NCI-H524 treated with DMSO at 0.1 percent for 48 hours (cell line): Measurements from ENCODE around the gene TDRD12.
"Not testable (repeated sequence)": the region's sequence is repeated elsewhere in the genome, so short reads cannot be mapped to it uniquely, and the experiment has no call there.

Source experiments
- DNase-seq: peaks from one replicate; lab custom pipeline; 2025; lab: John Stamatoyannopoulos, UW

Gene TDRD12

DNA sequence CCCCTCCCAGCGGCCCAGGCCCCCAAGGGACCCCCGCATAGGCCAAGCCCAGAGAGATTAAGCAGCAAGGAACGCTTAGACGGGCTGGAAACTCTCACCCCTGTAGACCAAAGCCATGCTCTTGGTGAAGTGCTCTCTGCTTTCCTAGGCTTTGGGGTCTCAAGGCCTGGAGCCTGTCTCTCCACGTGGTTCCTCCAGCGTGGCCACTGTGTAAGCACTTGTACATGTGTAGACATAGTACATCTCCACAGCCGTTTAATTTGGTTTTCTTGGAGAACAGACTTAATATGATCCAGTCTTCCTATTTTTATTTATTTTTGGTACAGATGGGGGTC, 26.9 kb upstream of the TDRD12 start:
- DNase-seq = no peak

DNA sequence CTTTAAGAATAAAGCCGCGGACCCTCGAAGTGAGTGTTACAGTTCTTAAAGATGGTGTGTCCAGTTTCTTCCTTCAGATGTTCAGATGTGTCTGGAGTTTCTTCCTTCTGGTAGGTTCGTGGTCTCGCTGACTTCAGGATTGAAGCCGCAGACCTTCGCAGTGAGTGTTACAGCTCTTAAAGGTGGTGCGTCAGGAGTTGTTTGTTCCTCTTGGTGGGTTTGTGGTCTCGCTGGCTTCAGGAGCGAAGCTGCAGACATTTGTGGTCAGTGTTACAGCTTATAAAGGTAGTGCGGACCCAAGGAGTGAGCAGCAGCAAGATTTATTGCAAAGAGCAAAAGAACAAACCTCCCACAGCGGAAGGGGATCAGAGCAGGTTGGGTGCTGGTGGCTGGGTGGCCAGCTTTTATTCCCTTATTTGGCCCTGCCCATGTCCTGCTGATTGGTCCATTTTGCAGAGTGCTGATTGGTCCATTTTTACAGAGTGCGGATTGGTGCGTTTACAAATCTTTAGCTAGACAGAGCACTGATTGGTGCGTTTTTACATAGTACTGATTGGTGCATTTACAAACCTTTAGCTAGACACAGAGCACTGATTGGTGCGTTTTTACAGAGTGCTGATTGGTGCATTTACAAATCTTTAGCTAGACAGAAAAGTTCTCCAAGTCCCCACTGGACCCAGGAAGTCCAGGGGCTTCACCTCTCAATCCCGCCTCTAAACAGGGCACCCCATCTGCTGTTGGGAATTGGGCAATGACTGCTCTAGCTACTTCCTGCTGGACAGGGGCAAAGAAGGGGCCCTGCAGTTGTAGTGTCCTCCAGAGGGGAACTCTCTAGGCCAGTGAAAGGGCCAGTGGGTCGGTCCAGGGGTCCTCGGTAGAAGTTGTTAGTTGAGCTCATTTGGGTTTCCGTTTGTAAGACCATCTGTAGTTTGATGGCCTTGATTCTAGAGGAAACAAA, 26.1 kb upstream of the TDRD12 start:
- not testable (repeated sequence) for DNase-seq

DNA sequence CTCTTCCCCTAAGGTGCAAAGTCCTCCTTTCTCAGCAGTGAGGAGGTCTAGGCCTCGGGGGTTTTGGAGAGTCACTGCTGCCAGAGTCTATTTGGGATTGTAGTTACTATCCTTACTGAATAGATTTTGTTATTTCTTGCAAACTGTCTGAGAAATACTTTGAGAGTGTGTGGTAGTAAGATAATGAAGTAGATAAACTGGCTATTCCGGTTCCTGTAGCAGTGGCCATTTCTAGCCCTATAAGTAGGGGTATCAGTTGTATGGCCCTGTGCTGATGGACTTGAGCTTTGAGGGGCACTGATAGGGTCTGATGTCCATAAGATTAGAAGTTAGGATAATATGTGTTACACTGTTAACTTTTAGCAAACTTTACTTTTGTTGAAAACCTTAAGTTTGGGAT, 25.3 kb upstream of the TDRD12 start:
- DNase-seq = not testable (repeated sequence)

DNA sequence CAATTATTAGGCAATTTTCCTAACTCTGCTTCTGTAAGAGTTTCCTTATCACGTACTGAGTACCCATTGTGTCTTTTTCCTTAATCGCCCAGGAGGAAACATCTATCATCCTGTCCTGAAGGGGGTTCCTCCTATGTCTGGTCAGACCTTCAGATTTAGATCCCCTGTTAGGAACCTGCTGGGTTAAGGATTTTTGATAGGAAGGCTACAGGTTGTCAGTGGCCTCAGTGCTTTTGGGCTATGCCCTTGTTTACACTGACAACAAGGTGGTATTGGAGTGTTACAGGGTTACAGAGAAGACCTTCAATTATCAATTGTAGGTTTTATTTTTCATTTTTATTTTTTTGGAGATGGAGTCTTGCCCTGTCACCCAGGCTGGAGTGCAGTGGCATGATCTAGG, 24.7 kb upstream of the TDRD12 start:
- DNase-seq = not testable (repeated sequence)

DNA sequence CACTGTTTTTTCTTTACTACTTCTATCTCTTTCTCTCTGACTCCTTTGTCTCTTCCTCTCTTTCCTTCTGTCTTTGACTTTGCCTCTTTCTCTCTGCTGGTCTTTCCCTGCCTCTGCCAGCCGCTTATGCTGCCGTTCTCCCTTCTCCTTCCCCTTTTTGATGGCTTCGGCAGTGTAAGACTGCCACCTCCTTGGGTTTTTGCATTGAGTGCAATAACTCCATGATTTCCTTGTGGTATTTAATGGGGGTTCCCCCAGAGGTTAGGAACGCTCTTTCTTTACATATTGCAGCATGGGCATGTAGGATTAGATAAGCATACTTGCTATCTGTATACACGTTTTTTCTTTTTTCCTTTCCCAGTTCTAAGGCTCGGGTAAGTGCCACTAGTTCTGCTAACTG, 24.1 kb upstream of the TDRD12 start:
- not testable (repeated sequence) for DNase-seq

DNA sequence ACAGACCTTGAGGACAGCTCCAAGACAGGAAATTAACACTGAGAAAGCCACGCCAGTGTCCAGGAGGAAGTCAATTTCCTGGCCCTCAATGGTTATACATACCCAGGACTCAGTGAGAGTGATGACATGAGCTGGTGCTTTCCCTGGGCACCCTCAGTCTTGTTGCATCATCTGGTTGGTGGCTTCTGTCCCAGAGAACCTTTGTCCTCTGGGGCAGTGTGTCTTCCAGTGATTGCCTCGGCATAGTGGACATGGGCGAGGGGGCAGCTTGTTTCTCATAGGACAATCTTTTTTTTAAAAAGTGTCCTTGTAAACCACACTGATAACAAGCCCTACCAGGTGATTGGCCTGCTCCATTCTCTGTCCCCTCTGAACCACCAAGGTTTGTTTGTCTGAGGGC, 22.8 kb upstream of the TDRD12 start:
- DNase-seq = not testable (repeated sequence)

DNA sequence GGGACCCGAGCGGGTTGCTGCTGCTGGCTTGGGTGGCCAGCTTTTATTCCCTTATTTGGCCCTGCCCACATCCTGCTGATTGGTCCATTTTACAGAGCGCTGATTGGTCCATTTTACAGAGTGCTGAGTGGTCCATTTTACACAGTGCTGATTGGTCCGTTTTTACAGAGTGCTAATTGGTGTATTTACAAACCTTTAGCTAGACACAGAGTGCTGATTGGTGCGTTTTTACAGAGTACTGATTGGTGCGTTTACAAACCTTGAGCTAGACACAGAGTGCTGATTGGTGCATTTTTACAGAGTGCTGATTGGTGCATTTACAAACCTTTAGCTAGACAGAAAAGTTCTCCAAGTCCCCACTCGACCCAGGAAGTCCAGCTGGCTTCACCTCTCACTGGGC, 19.4 kb upstream of the TDRD12 start:
- not testable (repeated sequence) for DNase-seq

DNA sequence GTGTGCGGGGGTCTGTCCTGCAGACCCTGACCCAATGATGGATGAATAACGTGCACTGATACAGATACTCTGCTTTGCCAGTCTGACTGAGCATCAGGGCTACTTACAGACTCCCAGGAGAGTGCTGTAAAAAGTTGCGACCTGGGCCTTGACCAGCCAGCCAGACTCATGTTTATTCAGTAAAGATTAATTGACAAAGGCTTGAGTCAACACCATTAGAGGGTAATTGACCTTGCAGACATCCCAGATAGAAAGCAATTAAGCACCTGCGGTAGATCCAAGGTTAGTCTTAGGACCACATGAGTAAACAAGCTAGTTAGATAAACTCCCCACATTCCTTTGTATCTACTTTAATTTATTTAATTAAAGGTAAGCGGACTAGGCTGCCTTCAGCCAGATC, 17.6 kb upstream of the TDRD12 start:
- no peak for DNase-seq

DNA sequence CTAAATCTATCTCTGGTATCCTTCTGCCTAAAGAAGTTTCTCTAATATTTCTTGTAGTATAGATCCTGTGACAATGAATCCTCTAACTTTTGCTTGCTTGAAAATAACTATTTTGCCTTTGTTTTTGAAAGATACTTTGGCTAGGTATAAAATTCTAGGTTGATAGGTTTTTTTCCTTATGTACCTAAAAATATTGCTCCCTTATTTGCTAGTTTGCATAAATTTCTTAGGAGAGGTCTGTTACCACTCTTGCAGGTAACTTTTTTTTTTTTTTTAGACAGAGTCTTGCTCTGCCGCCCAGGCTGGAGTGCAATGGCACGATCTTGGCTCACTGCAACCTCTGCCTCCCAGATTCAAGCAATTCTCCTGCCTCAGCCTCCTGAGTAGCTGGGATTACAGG, 15.6 kb upstream of the TDRD12 start:
- not testable (repeated sequence) for DNase-seq

DNA sequence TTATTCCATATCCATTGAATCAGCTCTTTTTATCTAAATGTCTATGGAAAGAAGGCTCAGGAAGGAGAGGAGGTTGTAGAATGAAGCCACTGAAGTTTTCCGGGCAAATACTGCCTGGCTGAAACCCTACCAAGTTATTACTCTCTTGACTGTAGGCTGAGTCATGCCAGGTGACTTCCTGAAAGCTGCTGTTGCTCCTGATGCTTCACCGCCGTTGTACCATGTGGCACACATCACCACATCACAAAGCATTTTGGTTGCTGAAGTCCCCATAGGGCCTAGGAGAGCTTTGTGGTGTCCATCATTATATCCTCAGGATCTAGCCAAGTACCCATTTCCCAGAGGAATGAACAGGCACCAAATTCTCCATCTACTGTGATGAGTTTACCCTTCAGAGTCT, 11.1 kb upstream of the TDRD12 start:
- DNase-seq = no peak

DNA sequence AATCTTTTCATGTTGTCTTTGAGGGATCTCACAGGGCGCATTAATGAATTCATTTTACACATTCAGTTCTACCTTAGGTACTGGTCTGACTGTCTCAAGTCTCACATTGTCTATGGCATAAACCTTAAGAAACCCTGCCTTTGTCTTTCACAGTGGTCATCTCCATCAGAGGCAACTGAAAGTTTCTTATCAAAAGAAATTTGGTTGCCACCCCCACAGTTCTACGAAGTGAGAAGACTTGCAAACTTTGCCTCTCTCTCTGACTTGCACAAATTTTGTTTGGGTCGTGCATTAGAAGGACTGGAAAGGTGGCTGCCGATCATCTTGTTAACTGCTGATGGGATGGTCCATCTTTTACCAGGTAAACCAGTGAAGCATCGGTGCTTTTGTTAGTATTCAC, 10.5 kb upstream of the TDRD12 start:
- no peak for DNase-seq

DNA sequence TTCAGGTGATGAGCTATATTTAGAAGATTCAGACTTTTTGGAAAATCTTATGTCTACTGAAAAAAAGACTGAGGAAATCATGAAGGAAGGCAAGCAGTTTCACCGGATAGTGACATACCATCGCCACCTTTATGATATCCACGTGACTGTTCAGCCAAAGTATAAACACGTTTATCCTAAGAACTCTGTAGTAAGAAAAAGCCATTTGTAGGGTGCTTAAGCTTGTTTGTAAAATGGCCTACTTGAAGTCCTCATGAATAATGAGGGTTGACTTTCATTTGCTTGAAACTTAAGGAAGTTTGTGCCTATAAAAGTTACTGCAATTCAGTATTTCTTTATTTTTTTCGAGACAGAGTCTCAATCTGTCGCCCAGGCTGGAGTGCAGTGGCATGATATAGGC, 7.8 kb upstream of the TDRD12 start:
- DNase-seq = no peak

DNA sequence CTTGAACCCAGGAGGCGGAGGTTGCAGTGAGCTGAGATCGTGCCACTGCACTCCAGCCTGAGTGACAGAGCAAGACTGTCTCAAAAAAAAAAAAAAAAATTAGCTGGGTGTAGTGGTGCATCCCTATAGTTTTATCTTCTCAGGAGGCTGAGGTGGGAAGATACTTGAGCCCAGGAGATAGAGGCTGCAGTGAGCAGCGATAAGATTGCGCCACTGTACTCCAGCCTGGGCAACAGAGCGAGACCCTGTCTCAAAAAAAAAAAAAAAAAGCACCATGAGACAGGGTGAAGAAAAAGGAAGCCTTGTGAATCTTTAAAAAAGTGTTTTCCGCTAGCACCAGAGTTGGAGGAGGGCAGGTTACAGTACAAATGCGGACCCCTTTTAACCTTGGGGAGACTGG, 3.4 kb upstream of the TDRD12 start:
- DNase-seq = not testable (repeated sequence)

DNA sequence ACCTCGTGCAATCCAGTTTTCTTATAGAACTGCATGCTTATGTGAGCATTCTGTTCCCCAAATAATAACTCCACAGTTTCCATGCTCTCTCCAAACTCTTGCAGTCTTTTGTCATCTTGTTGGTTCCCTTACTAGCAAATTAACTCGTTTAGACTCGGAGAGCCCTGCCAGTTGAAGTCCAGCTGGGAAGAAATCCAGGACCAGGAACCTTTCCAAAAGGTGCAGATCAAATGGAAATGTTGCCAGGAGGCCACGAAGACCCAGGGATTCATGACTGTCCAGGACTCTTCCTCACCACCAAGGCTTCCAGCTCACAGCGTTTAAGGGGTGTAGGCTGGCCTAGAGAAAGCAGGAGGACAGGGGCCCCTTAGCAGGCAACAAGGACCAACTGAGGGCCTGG, 2.1 kb upstream of the TDRD12 start:
- no peak for DNase-seq

DNA sequence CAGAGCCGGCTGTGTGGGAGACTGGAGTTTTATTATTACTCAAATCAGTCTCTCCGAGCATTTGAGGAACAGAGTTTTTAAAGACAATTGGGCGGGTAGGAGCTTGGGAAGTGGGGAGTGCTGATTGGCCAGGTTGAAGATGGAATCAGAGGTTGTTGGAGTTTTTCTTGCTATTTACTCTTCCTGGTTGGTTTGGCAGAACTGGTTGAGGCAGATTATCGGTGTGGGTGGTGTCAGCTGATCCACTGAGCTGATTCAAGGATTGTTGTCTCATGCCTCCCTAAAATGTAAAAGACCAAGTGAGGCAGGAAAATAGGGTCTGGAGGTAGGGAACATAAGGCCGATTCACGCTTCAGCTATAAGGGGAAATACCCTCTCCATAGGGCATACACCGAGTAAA, 1.3 kb upstream of the TDRD12 start:
- no peak for DNase-seq

DNA sequence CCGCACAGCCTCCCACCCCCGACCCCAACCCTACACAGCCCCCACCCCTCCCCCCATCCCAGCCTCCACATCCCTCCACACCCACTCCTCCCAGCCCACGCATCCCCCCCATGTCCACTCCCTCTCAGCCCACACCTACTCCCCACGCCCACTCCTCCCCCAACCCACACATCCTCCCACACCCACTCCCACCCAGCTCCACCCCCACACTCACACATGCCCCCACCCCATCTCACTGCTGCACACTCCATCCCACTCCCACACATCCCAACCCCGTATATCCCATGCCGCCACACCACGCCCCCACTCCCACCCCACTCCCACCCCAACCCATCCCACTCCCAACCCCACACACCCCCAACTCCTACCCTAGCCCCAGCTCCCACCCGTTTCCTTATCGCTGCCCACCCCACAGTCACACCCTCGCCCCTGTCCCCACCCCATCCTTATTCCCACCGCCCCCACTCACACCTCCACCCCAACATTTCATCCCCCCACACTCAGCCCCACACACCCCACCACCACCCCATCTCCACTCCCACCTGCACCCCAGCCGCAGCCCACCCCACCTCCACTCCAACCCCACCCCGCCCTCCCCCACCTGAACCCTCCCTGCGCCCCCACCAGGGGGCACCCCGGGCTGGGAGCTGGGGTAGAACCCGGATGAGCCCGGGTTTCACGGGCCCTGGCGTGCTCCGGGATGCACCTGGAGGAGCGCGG, 809 bp downstream of the TDRD12 start:
- no peak for DNase-seq

DNA sequence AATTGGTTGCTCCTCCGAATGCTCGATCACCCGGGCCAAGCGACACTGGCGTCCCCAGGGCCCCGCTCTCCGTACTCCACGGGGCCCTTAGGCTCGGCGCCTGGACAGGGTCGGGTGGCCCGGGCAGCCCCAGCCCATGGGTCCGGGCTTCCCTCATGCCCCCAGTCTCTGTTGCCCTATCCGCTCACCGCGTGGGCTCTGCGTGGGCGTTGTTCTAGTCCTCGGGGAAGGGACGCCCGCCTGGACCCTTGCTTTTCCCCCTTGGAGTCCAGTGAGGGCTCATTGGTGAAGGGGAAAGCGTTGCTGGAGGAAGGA, 1.3 kb downstream of the TDRD12 start:
- no peak for DNase-seq

DNA sequence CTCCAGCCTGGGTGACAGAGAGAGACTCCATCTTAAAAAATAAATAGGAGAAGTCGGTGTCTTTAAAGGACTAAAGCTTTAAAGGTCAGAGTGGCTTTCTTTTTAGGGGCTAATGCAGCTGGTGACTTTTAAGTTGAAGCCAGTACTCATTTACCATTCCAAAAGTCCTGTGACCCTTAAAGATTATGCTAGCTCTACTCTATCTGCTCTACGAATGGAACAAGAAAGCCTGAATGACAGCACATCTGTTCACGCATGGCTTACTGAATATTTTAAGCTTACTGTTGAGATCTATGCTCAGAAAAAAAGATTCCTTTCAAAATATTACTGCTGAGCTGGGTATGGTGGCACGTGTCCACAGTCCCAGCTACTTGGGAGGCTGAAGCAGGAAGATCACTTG, 16.4 kb downstream of the TDRD12 start:
- no peak for DNase-seq

DNA sequence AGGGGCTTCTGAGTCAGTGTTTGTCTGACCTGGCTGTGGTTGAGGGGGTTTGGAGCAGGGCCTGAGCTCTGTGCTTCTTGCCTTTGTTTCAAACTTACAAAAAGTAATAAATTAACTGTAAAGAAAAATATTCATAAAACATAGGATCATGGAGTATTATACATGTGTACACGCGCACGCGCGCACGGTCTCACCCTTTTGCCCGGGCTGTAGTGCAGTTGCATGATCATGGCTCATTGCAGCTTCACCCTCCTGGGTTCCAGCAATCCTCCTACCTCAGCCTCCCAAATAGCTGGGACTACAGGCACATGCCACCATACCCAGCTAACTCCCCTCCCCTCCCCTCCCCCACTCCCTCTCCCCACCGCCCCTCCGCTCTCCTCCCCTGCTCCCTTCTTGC, 23.5 kb downstream of the TDRD12 start:
- no peak for DNase-seq

DNA sequence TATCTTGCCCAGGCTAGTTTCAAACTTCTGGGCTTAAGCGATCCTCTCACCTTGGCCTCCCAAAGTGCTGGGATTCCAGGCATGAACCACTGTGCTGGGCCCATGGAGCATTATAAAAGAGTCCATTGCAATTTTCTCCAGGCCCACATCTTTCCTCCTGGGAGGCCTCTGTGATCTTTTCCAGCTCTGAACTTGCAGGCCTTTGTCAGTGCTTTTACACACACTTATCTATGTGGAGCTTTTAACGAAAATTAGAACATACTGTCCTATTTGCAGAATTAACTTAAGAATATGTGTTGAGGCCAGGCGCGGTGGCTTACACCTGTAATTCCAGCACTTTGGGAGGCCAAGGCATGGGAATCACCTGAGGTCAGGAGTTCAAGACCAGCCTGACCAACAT, 23.9 kb downstream of the TDRD12 start:
- DNase-seq = no peak

DNA sequence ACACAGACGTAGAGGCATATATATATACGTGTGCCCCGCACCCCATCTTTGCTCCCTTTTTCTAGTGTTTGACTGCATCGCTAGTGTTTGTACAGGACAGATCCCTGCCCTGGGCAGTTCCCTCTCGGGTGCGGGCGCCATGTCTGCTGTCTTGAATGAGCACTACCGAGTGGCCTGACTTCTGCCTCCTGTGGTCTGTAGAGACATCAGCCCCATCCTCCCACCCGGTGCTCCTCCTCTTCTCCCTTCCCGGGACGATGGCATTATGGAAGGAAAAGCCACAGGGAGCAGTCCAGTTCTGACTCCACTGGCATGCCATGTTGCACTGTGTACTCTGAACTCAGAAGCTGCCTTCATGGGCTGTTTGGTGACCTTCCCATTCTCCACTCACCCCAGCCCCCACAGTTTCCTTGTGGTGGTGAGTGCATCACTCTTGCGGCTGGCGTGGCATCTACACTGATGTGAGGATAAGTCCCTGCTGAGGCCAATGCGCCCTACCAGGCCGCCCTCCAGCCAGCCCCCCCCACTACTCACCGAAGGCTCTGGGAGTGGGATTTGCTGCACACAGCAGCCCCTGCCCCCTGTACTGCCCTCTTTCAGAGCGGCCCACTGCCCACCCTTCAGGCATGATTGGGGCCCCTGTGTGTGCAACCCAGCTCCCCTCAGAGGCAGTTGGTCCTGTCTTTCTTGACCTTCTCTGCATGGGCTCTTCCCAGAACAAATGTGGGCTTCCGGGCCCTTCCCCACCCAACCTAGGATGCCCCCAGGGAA, 25.2 kb downstream of the TDRD12 start:
- DNase-seq = no peak

DNA sequence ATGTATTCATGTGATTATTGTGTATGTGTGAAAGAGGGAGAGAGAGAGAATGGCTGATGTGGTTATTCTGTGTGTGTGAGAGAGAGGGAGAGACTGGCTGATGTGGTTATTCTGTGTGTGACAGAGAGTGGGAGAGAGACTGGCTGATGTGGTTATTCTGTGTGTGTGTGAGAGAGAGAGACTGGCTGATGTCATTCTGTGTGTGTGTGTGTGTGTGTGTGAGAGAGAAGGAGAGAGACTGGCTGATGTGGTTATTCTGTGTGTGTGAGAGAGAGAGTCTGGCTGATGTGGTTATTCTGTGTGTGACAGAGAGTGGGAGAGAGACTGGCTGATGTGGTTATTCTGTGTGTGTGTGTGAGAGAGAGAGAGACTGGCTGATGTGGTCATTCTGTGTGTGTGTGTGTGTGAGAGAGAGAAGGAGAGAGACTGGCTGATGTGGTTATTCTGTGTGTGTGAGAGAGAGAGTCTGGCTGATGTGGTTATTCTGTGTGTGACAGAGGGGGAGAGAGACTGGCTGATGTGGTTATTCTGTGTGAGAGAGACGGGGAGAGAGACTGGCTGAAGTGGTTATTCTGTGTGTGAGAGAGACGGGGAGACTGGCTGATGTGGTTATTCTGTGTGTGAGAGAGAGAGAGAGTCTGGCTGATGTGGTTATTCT, 26.2 kb downstream of the TDRD12 start:
- not testable (repeated sequence) for DNase-seq
